Stimulated activated effector memory CD8-positive, alpha-beta T cell treated with anti-CD3 and anti-CD28 coated beads, Interleukin-12 subunit alpha, Interleukin-12 subunit beta, amount 100 ng/mL, for 72 hours (primary cell): ENCODE results near the gene OTOS.

Experiments
- ATAC-seq: fragments of 150-1000 bp; cut with Tn5 transposase; 2 replicates; pipeline ENCODE4 v1.10.0; 2021
- DNase-seq, 2 donors: peaks; one replicate each; pipeline ENCODE4 v3.0.0; 2021 to 2022; ENCODE audit warnings: low spot score in 2 of 2
- H3K27ac Mint-ChIP-seq: one replicate; pipeline ENCODE4 v1.8.0; 2022; ENCODE audit warnings: mild to moderate bottlenecking, mixed read lengths
- H3K36me3 Mint-ChIP-seq: one replicate; pipeline ENCODE4 v1.8.0; 2022; ENCODE audit warnings: mild to moderate bottlenecking, mixed read lengths
- H3K4me1 Mint-ChIP-seq: one replicate; pipeline ENCODE4 v1.8.0; 2022; ENCODE audit warnings: mixed read lengths
- H3K4me3 Mint-ChIP-seq: one replicate; pipeline ENCODE4 v1.8.0; 2022; ENCODE audit warnings: mild to moderate bottlenecking, mixed read lengths
- H3K9me3 Mint-ChIP-seq: one replicate; pipeline ENCODE4 v1.8.0; 2022; ENCODE audit warnings: mixed read lengths

Gene OTOS

DNA sequence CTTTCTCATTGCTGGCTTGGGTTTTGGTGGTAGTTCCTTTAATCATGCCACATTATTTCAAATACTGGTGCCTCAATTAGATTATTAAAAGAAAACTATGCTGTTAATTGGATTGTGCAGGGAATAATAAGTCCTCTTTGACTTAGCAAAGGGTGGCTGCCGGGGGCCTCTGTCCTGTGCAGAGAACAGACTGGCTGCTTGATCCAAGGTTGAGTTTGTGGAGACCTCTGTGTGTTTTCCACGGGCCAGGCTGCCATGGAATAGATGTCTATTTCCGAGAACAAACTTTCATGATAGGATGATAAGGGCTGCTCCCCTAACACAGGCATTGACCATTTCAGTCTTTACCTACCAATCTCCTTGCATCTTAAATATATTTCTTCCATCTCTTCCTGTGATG is 30.4 kb upstream of the OTOS start:
- H3K4me1 Mint-ChIP-seq, result no peaks in the 10 kb centered on the region
- no peak for ATAC-seq

DNA sequence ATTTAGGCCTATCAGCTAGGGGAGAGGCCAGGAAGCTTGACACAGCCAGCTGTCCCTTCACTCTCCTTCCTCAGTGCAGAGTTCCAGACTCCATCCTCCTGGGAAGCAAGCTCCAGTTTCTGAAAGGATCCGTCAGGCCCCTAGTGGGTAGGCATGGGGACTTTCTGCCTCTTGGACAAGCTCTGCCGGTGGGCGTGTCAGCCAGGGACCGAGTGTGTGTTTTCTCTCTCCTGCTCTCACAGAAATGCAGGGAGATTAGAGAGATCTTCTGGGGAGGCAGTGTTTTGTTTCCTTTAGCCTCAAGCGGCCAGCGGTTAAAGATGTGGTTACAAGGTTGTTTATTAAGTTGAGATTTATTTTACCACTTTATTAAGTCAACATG is 29.9 kb upstream of the OTOS start:
- ATAC-seq (no peak), DNase-seq (no peak)
- H3K4me3 Mint-ChIP-seq, result no peak overlapping the region
- no peak overlapping the region for H3K27ac Mint-ChIP-seq
- H3K9me3 Mint-ChIP-seq, result no peaks in the 10 kb centered on the region
- H3K4me1 Mint-ChIP-seq, result no peaks in the 10 kb centered on the region
- no peaks in the 10 kb centered on the region for H3K36me3 Mint-ChIP-seq

More for the DNA sequence above, 30.4 kb upstream of the OTOS start:
- Mint-ChIP-seq H3K4me3 (no peak overlapping the region), H3K27ac (no peak overlapping the region), H3K9me3 (no peaks in the 10 kb centered on the region), H3K36me3 (no peaks in the 10 kb centered on the region)
- no peak for DNase-seq

DNA sequence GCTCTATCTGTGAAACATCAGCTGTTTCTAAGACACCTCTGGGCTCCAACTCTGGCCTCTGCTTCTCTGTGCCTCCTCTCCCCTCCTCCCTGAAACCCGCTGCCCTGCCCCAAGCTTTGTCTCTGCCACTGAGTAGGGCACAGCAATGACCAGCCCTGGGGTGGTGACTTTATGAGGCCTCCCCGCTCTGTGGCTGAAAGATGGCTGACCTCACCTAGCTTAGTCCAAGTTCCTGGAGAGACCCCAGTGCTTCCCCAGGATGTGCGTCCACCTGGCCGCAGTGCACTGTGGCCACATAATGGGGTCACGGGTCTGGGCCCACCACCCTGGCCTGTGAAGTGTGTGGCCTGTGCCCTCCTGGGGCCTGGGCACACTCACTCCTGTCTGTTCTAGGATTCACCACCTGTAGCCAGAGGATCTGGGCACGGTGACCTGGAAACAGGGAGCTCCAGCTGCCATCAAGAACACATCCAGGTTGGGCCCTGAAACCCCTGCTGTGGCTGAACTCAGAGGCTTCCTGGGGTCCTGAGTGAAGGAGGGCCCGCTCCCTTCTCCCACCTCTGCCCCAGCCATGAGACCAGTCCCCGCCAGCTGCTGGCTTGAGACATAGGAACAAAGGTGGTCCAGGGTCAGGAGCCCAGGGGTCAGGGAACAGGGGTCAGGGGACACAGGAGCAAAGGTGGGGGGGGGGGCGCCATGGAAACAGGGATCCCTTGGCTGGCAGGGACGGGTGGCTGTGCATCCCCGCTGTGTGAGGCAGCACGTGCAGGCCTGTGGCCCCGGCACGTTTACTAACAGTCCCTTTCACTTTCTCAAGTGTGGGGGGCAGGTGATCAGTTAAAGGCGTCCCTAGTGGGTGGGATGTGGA is 29.3 kb upstream of the OTOS start:
- H3K27ac Mint-ChIP-seq, result no peak overlapping the region
- H3K36me3 Mint-ChIP-seq, result no peaks in the 10 kb centered on the region
- no peaks in the 10 kb centered on the region for H3K9me3 Mint-ChIP-seq
- ATAC-seq (peak; percentile 9), DNase-seq (no peak)
- H3K4me1 Mint-ChIP-seq, result no peaks in the 10 kb centered on the region
- no peak overlapping the region for H3K4me3 Mint-ChIP-seq

DNA sequence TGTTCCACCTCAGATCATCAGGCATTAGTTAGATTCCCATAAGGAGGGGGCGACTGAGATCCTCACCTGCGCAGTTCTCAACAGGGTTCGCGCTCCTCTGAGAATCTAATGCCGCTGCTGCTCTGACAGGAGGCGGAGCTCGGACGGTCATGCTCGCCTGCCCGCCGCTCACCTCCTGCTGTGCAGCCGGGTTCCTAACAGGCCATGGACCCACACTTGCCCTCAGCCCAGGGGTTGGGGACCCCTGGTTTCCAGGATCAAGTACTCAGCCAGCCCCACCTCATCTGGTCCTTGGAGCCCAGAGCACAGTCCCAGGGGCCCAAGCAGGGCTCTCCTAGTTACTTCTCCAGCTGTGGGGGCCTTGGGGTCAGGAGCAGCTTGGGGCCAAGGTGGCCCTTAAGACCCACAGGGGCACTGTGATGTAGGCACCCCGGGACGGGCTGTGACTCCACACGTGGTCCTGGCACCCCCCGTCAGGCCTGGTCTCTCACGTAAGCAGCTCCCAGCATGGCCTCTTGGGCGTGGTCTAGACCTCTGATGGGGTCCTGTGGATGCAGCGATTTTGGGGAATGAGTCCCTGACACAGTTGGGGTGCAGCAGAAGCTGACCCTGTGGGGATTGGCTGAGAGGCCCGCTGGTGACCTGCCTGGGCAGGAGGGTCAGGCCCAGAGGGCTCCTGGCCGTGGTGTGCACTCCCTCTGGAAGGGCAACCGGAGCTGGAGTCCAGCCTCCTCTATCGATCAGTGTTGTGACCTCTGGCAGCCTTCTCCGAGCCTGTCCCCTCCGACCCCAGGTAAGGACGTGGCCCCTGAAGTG is 28.3 kb upstream of the OTOS start:
- no peak overlapping the region for H3K27ac Mint-ChIP-seq
- H3K9me3 Mint-ChIP-seq, result no peaks in the 10 kb centered on the region
- no peak overlapping the region for H3K4me3 Mint-ChIP-seq
- DNase-seq, result no peak
- no peaks in the 10 kb centered on the region for H3K36me3 Mint-ChIP-seq
- no peaks in the 10 kb centered on the region for H3K4me1 Mint-ChIP-seq
- ATAC-seq, result no peak

DNA sequence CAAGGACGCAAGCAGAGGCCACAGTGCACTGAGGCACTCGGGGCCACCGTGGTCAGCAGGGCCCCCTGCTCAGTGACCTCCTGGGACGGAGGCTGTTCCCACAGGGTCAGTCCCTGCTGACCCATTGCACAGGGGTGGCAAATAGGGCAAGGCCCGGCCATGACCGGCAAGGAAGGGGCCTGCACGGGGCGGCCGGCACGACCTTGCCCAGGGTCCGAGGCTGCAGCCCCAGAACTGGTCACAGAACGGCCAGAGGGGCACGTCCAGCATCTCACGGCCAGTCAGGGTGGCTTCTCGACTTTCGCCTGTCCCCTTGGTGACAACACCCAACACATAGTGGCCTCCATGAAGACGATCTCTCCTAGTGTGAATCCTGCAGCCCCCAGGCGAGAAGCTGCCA is 27.6 kb upstream of the OTOS start:
- Mint-ChIP-seq H3K4me3 (no peak overlapping the region), H3K36me3 (no peaks in the 10 kb centered on the region), H3K27ac (no peak overlapping the region), H3K4me1 (no peaks in the 10 kb centered on the region), H3K9me3 (no peaks in the 10 kb centered on the region)
- ATAC-seq (no peak), DNase-seq (no peak)

DNA sequence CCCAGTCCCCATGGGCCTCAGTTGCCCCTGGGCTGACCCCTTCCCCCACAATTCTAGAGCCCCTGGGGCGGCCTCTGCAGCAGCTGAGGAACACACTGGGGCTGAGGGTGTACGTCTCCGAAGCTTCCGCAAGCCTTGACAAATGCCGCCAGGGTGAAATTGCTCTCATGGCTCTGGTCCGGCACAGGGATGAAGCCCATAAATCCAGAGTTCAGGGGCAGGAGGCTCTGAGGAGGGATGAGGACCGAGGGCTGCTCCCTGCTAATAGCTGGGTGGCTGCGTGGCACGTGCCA is 27.1 kb upstream of the OTOS start:
- Mint-ChIP-seq H3K36me3 (no peaks in the 10 kb centered on the region), H3K4me1 (no peaks in the 10 kb centered on the region), H3K27ac (no peak overlapping the region), H3K4me3 (no peak overlapping the region), H3K9me3 (no peaks in the 10 kb centered on the region)
- no peak for ATAC-seq
- no peak for DNase-seq

DNA sequence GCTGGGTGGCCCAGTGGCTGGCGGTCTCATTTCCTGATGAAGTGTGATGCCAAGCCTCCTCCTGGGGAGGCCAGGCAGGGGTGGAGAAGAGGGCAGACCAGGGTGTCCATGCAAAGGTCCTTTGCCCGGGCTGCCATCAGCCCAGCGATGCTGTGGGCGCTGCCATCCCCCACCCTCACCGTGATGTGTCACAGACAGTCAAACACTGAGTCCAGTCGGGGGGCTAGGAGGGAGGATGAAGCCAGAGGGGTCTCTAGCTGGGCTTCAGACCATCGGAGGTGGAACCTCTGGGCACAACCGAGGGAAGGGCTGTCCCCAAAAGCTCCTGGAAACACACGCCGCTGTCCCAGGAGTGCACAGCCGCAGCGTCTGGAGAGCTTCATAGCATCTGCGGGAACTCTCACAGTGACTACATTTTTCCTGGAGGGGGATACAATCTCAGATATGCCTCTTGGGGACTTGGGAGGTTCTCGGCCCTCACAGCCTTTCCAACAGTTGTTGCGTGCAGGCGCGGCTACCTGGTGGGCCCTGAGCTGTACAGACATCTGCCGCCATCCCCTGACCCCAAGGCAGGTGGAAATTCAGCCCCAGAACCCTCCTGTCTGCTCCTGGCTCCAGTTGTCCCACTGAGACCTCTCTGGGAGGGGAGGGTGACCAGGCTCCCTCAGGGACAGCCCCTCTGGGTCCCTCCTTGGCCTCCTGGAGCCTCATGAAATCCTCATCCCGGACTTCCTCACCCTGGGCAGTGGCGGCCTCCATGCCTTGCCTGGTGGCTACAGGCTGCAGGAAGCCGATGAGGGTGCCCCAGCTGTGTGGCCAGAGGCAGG is 26.5 kb upstream of the OTOS start:
- no peaks in the 10 kb centered on the region for H3K36me3 Mint-ChIP-seq
- H3K9me3 Mint-ChIP-seq, result no peaks in the 10 kb centered on the region
- no peak for DNase-seq
- ATAC-seq, result no peak
- no peaks in the 10 kb centered on the region for H3K4me1 Mint-ChIP-seq
- no peak overlapping the region for H3K4me3 Mint-ChIP-seq
- no peak overlapping the region for H3K27ac Mint-ChIP-seq

DNA sequence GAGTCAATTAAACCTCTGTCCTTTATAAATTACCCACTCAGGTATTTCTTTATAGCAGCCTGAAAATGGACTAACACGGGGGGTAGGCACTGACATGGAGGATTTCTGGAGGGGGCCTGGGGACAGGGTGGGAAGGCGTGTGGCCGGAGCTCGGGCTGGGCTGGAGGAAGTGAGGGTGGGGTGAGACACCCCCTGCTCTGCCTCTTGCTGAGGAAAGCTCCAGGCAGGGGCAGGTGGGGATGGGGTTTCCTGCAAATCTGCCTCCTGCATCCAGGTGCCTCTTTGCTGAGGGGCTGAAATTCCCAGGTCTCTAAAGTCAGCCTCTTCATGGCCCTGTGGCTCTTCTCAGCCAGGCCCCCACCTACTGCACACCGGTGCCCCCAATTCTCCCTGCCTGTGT is 25.7 kb upstream of the OTOS start:
- no peak for ATAC-seq
- Mint-ChIP-seq H3K9me3 (no peaks in the 10 kb centered on the region), H3K27ac (no peak overlapping the region), H3K36me3 (no peaks in the 10 kb centered on the region), H3K4me3 (no peak overlapping the region), H3K4me1 (no peaks in the 10 kb centered on the region)
- DNase-seq, result no peak

DNA sequence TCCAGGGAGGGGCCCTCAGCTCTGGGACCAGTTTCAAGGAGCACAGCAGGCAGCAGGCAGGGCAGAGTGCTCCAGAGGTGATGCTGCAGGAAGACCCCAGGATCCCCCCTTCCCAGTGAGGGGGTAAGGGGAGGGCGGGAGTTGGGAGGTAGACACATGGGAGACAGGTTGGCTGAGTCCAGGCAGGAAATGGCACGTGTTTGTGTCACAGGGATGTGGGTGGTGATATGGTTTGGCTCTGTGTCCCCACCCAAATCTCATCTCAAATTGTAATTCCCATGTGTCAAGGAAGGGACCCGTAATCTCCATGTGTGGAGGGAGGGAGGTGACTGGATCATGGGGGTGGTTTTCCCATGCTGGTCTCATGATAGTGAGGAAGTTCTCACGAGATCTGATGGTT is 25.2 kb upstream of the OTOS start:
- H3K27ac Mint-ChIP-seq, result no peak overlapping the region
- ATAC-seq (no peak), DNase-seq (no peak)
- H3K9me3 Mint-ChIP-seq, result no peaks in the 10 kb centered on the region
- no peaks in the 10 kb centered on the region for H3K36me3 Mint-ChIP-seq
- no peaks in the 10 kb centered on the region for H3K4me1 Mint-ChIP-seq
- no peak overlapping the region for H3K4me3 Mint-ChIP-seq

DNA sequence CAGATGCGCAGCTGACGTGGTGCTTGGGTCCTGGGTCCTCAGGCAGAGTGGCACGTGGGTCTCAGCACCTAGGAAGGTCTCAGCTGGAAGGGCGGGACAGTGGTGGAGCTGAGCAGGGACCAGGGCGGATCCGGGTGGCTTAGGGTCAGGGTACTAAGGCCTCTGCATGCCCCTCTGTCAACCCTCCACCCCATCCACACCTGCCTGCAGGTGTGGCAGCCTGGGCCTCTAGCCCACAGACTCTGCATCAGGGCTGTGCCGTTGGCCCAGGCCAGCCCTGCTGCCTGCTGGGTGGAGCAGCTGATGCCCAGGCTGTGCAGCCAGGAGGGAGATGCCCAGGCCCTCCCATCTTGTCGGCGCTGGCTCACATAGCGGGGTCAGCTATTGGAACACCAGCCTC is 24.6 kb upstream of the OTOS start:
- Mint-ChIP-seq H3K27ac (no peak overlapping the region), H3K36me3 (no peaks in the 10 kb centered on the region), H3K4me1 (no peaks in the 10 kb centered on the region), H3K9me3 (no peaks in the 10 kb centered on the region), H3K4me3 (no peak overlapping the region)
- no peak for DNase-seq
- ATAC-seq, result no peak

DNA sequence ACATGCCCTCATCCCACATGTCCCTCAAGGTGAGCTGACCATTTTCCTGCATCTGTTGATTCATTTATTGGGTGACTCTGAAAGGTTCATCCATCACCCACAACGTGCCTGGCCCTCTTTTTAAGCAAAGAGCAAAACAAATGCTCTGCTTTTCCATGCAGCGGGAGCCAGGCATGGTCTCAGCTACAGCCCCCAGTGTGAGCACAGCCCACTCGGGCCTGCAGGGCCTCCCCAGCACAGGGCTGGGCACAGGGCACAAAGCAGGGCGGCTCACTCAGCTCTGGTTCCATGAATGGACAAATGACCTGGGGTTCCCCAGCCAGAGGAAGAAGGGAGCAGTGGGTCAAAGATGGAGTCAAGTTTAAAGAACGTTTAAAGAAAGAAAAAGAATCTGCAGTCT is 24.1 kb upstream of the OTOS start:
- H3K9me3 Mint-ChIP-seq, result no peaks in the 10 kb centered on the region
- no peaks in the 10 kb centered on the region for H3K4me1 Mint-ChIP-seq
- no peak for DNase-seq
- no peak overlapping the region for H3K27ac Mint-ChIP-seq
- no peak for ATAC-seq
- H3K4me3 Mint-ChIP-seq, result no peak overlapping the region
- no peaks in the 10 kb centered on the region for H3K36me3 Mint-ChIP-seq

DNA sequence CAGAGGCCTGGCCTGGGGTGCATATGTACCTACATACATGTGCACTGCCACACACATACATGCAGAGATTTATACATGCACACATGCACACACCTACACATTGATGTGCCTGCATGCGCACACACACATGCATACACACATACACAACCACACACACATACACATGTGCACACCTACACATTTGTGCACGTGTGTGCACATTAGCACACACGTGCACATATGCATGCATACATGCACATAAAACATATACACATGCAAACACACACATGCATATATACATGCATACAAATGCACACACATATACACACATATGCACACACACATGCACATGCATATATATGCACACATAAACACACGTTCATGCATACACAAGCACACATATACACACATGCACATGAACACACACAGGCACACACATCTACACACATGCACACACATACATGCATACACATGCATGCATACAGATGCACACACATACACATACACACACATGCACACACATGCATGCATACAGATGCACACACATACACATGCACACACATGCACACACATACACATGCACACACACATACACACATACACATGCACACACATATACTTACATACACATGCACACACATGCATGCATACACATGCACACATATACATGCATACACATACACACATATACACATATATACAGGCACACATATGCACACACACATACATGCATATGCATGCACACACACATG is 23.6 kb upstream of the OTOS start:
- no peak overlapping the region for H3K27ac Mint-ChIP-seq
- no peak overlapping the region for H3K4me3 Mint-ChIP-seq
- no peaks in the 10 kb centered on the region for H3K36me3 Mint-ChIP-seq
- ATAC-seq (no peak), DNase-seq (no peak)
- no peaks in the 10 kb centered on the region for H3K4me1 Mint-ChIP-seq
- no peaks in the 10 kb centered on the region for H3K9me3 Mint-ChIP-seq

DNA sequence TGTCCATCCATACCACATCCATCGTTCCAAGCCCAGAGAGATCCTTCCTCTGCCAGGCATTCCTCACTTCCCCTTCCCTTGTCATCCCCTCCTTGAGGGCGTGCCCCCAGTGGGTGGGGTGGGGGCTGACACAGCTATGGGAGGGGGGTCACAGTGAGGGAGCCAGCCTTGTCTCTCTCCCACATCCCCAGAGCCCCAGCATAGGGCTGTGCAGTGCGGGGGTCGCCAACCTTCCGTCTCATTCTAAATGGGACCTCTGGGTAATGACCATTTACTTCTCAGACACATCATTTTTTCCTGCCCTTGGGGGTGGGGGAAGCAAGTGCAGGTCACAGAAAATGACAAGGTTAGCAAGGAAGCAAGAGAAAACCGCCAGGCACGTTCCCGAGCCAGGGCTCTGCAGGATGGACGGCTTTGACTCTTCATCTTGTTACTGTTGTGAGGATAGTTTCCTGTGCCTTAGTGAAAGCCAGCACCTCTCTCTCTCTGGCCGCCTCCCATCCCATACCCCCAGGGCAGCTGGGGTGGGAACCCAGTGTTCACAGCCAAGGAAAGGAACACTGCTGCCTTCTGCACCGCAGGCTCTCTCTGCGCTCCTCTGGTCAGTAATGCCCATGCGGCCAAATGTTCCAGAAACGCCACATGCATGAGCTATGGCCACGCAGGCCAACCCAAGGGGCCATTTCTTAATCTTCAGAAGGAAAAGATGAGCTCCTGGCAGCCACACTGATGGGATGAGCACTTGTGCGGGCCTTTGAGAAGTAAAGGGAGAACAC is 22.7 kb upstream of the OTOS start:
- no peaks in the 10 kb centered on the region for H3K36me3 Mint-ChIP-seq
- no peaks in the 10 kb centered on the region for H3K4me1 Mint-ChIP-seq
- no peak overlapping the region for H3K4me3 Mint-ChIP-seq
- no peak for ATAC-seq
- no peak for DNase-seq
- no peaks in the 10 kb centered on the region for H3K9me3 Mint-ChIP-seq
- H3K27ac Mint-ChIP-seq, result no peak overlapping the region

DNA sequence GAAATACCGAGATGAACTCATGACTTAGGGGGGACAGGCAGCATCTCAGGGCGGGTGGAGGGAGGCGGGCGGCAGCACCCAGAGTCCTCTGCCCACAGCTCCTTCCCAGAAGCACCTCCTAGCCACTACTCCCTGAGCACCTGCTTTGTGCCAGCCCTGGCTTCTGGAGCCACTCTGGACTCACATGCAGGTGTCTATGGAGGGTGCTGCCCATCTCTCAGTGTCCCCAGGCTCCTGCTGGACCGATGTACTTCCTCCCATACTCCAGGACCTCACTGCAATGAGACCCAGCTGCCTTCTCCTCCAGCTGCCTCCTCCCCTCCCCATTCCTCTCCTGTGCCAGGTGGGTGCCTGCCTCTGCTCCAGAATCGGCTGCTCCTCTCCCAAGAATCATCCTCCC is 22.1 kb upstream of the OTOS start:
- H3K27ac Mint-ChIP-seq, result no peak overlapping the region
- no peaks in the 10 kb centered on the region for H3K36me3 Mint-ChIP-seq
- H3K4me3 Mint-ChIP-seq, result no peak overlapping the region
- no peaks in the 10 kb centered on the region for H3K4me1 Mint-ChIP-seq
- ATAC-seq, result no peak
- DNase-seq, result no peak
- no peaks in the 10 kb centered on the region for H3K9me3 Mint-ChIP-seq
